HFF-Myc (cell line): ENCODE measurements around the gene PI4K2B.

Experiments used
- DNase-seq: peaks from one replicate; pipeline ENCODE4 v3.0.0-alpha.2; 2011; ENCODE audit warnings: low read depth; ENCODE audit errors: extremely low read depth
- H3K4me3 ChIP-seq: replicated peaks from 2 replicates; pipeline ENCODE4 v1.5.1; 2011; ENCODE audit warnings: low read depth, mild to moderate bottlenecking, control low read depth, low read length
- TF ChIP-seq, protein P1 (sequence below): IDR thresholded peaks from 2 replicates; pipeline ENCODE4 v1.5.1; 2012; ENCODE audit warnings: mild to moderate bottlenecking, low read depth, low read length, control low read depth; ENCODE audit errors: missing control alignments

The PI4K2B gene

DNA sequence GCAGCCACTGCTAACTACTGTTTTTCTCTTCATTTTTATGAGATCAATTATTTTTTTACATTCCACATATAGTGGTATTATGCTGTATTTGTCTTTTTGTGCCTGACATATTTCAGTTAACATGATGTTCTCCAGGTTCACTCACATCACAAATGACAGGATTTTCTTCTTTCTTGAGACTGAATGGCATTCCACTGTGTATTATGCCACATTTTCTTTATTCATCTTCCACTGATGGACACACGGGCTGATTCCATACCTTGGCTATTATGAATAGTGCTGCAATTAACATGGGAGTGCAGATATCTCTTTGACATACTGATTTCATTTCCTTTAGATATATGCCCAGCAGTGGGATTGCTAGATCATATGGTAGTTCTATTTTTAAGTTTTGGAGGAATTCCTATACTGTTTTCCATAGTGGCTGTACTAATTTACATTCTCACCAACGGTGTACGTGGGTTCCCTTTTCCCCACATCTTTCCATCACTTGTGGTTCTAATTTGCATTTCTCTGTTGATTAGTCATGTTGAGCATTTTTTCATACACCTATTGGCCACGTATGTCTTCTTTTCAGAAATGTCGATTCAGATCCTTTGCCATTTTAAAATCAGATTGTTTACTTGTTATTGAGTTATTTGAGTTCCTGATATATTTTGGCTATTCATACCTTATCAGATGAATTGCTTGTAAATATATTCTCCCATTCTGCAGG is 63.9 kb downstream of the PI4K2B start:
- TF ChIP-seq, protein P1, sequence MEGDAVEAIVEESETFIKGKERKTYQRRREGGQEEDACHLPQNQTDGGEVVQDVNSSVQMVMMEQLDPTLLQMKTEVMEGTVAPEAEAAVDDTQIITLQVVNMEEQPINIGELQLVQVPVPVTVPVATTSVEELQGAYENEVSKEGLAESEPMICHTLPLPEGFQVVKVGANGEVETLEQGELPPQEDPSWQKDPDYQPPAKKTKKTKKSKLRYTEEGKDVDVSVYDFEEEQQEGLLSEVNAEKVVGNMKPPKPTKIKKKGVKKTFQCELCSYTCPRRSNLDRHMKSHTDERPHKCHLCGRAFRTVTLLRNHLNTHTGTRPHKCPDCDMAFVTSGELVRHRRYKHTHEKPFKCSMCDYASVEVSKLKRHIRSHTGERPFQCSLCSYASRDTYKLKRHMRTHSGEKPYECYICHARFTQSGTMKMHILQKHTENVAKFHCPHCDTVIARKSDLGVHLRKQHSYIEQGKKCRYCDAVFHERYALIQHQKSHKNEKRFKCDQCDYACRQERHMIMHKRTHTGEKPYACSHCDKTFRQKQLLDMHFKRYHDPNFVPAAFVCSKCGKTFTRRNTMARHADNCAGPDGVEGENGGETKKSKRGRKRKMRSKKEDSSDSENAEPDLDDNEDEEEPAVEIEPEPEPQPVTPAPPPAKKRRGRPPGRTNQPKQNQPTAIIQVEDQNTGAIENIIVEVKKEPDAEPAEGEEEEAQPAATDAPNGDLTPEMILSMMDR = no peak
- DNase-seq = no peak

DNA sequence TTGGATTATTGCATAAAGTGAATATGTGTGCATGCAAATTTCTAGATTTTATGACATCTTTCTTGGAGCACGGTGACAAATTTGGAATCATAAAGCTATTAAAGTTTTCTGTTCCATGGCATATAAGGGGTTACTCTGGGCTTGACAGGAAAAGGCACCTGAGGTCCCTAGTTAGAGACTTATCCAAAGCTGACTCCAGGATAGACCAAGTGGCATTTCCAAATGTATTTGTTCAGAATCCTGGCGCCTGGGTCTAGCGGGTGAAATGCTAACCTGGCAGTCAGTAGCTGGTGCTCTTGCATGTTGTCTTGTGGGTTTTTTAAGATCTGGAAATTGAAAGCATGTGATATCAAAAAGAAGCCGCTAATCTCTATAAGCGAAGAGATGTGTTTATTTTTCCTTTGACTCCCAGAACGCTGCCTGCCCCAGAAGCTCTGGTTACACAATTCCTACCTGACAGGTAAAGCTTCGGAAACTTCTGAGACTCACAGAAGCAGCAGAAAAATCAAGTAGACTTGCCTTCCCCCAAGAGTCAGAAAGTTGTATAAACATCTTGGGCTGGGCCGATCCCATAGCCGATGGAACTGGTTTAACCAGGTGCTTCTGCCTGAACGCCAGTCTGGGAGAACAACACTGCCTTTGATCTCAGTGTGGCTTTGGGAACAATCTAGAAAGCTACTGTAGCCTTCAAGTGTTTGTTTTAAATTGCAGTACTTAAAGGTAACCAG is 65.8 kb downstream of the PI4K2B start:
- TF ChIP-seq, protein P1 = no peak

More for the DNA sequence above, 63.9 kb downstream of the PI4K2B start:
- no peak overlapping the region for H3K4me3 ChIP-seq

DNA sequence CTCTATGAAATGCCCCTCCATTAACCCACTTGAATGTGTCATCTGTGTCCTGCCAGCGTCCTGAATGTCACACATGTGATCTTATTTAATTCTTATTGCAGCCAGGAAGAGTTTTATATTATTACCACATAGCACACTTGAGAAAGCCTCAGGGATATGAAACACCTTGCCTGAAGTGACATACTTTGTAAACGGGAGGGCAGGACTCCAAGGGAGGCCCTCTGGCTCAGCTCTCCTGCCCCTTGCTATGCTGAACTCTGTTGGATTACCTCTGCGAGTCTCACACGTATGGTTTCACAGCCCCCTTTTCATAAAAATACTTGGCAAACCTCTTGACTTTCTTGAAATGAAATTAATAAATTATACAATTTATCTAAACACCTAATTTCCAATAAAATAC is 67.6 kb downstream of the PI4K2B start:
- no peak overlapping the region for H3K4me3 ChIP-seq
- DNase-seq = no peak
- TF ChIP-seq, protein P1 = no peak

More for the DNA sequence above, 65.8 kb downstream of the PI4K2B start:
- no peak for DNase-seq
- H3K4me3 ChIP-seq = no peak overlapping the region

DNA sequence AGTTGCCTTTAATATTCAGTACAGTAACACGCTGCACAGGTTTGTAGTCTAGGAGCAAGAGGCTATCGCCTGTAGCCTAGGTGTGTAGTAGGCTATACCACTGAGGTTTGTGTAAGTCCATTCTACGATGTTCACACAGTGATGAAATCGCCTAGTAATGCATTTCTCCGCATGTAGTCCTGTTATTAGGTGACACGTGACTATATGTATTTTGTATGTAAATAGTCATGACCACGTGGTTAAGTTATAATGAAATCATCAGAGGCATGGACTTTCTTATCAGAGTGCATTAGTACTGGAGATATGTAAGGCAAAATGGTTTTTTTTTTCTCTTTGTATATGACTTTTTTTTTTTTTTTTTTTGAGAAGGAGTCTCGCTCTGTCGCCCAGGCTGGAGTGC is 68.8 kb downstream of the PI4K2B start:
- TF ChIP-seq, protein P1 = no peak
- H3K4me3 ChIP-seq = no peak overlapping the region
- no peak for DNase-seq

DNA sequence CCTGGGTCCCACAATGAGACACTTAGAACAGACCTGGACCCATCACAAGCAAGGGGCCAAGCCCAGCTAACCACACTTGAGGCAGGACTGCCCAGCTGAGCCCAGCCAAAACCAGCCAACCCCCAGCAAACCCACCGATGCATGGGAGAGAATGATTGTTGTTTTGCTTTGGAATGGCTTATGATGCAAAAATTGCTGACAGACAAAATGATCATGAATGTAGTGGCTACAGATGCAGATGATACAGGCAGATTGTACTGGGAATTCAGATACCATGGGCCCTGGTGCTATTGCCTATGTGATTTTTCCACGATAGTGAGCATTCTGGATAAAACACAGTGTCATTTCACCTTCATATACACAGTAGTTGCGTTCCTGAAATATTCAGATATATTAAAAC is 69.7 kb downstream of the PI4K2B start:
- no peak for DNase-seq
- TF ChIP-seq, protein P1 = no peak
- H3K4me3 ChIP-seq = no peak overlapping the region

DNA sequence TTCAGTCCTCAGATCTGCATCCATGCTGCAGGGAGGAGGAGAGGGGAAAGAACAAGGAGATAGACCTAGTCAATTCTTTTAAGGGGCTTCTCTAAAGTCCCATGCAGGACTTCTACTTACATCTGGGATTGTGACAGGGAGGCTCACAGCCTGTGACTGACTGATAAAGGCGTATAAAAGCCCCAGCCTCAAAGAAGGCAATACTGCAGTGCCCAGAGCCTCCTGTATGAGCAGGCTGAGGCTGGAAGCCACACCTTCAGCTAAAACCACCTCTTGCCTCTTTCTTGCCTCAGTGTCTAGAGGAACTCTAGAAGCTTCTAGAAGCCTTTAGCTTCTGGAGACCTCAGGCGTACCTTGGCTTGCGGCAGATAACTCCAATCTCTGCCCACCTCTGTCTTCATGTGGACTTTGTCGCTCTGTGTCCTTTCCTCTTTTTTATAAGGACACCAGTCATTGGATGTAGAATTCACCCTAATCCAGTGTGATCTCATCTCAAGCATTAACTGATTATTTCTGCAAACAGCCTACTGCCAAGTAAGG is 72.8 kb downstream of the PI4K2B start:
- TF ChIP-seq, protein P1 = no peak
- DNase-seq = no peak
- H3K4me3 ChIP-seq = no peak overlapping the region
